Karpas-422 (cell line): ENCODE measurements around the gene RTN4RL1. TPM values are rescaled to one million over a fixed set of nuclear protein-coding genes. Genes with fewer than 3 reads are reported as not detected.

Source experiments
- DNase-seq: peaks from one replicate; pipeline ENCODE4 v3.0.0-alpha.2; 2015
- H2AFZ ChIP-seq: fragments of 200-600 bp; sonication (generic); 2 replicates; pipeline ENCODE4 v1.6.1; 2014; ENCODE audit warnings: antibody characterized with exemption, low read length, mixed read lengths
- H3K27ac ChIP-seq: fragments of 200-600 bp; sonication (generic); 2 replicates; pipeline ENCODE4 v1.5.1; 2014; ENCODE audit warnings: mild to moderate bottlenecking, low read length, moderate library complexity
- H3K27me3 ChIP-seq: fragments of 200-600 bp; sonication (generic); 2 replicates; pipeline ENCODE4 v1.6.1; 2014; ENCODE audit warnings: low read length, mixed read lengths
- H3K36me3 ChIP-seq: fragments of 200-600 bp; sonication (generic); 2 replicates; pipeline ENCODE4 v1.6.1; 2014; ENCODE audit warnings: low read length, mixed read lengths; ENCODE audit not compliant: insufficient read depth
- H3K4me1 ChIP-seq: fragments of 200-600 bp; sonication (generic); 2 replicates; pipeline ENCODE4 v1.6.1; 2014; ENCODE audit warnings: mild to moderate bottlenecking, low read length, mixed read lengths
- H3K4me2 ChIP-seq: fragments of 200-600 bp; sonication (generic); 2 replicates; pipeline ENCODE4 v1.6.1; 2014; ENCODE audit warnings: low read length, low read depth, mild to moderate bottlenecking; ENCODE audit not compliant: poor library complexity, severe bottlenecking
- H3K4me3 ChIP-seq: fragments of 200-600 bp; sonication (generic); 2 replicates; pipeline ENCODE4 v1.5.1; 2014; ENCODE audit warnings: mild to moderate bottlenecking, antibody characterized with exemption, low read length, mixed read lengths
- H3K79me2 ChIP-seq: fragments of 200-600 bp; sonication (generic); 2 replicates; pipeline ENCODE4 v1.6.1; 2014; ENCODE audit warnings: mild to moderate bottlenecking, low read length, mixed read lengths
- H3K9ac ChIP-seq: fragments of 200-600 bp; sonication (generic); 2 replicates; pipeline ENCODE4 v1.6.0; 2014; ENCODE audit warnings: low read length
- H3K9me2 ChIP-seq: fragments of 200-600 bp; sonication (generic), shearing (Covaris generic); replicated peaks from 2 replicates; pipeline ENCODE4 v1.6.0; 2014; ENCODE audit warnings: mild to moderate bottlenecking, low read length, moderate library complexity; ENCODE audit not compliant: insufficient read depth
- H3K9me3 ChIP-seq: fragments of 300-700, 200-600 bp; sonication (generic); 2 replicates; pipeline ENCODE4 v1.6.1; 2014; ENCODE audit warnings: low read length, mixed read lengths
- H4K20me1 ChIP-seq: fragments of 200-600 bp; sonication (generic); 2 replicates; pipeline ENCODE4 v1.6.1; 2014; ENCODE audit warnings: mild to moderate bottlenecking, antibody characterized with exemption, low read length, low read depth; ENCODE audit not compliant: insufficient read depth
- total RNA-seq: library from RNA; depleted of rRNA; stranded (reverse); fragments of >200 nt; shearing (Covaris generic); gene quantifications from 2 replicates; pipeline ENCODE4 v1.2.3, GENCODE V29; 2014; ENCODE audit warnings: low replicate concordance

Gene RTN4RL1
- total RNA-seq, 1 experiment from 2014 or later, result 0.30 TPM

- H3K4me3 ChIP-seq, result peak overlapping the region; percentile 95; the same call in 1 of the 2 replicates
- H3K9me3 ChIP-seq, result no peaks in the 10 kb centered on the region
- H3K27me3 ChIP-seq, result no peaks in the 10 kb centered on the region
- peaks cover 10% of the 10 kb centered on the region; the same call in 1 of the 2 replicates for H3K79me2 ChIP-seq
- peak overlapping the region; percentile 84 for H3K9ac ChIP-seq
- H2AFZ ChIP-seq, result no peak overlapping the region
- no peaks in the 10 kb centered on the region for H4K20me1 ChIP-seq
- peak overlapping the region; percentile 99 for H3K4me2 ChIP-seq
- no peaks in the 10 kb centered on the region for H3K9me2 ChIP-seq
- peaks cover 15% of the 10 kb centered on the region for H3K36me3 ChIP-seq
- no peak for DNase-seq
- peaks cover 28% of the 10 kb centered on the region for H3K4me1 ChIP-seq
- no peak overlapping the region for H3K27ac ChIP-seq
Observed at GRCh38 chr17:2042933-2043332, 17.8 kb upstream of the RTN4RL1 start.

GRCh38 chr17:2042390-2042847, 17.3 kb upstream of the RTN4RL1 start:
- no peaks in the 10 kb centered on the region for H3K27me3 ChIP-seq
- H3K79me2 ChIP-seq, result peaks cover 10% of the 10 kb centered on the region; the same call in 1 of the 2 replicates
- peak overlapping the region; percentile 67; the same call in 1 of the 2 replicates for H2AFZ ChIP-seq
- peaks cover 15% of the 10 kb centered on the region for H3K36me3 ChIP-seq
- no peak for DNase-seq
- H3K4me1 ChIP-seq, result peaks cover 33% of the 10 kb centered on the region
- H3K9me2 ChIP-seq, result no peaks in the 10 kb centered on the region
- H3K9ac ChIP-seq, result peak overlapping the region; percentile 84
- H3K27ac ChIP-seq, result peak overlapping the region; percentile 45
- no peaks in the 10 kb centered on the region for H3K9me3 ChIP-seq
- peak overlapping the region; percentile 95 for H3K4me3 ChIP-seq
- H4K20me1 ChIP-seq, result no peaks in the 10 kb centered on the region; the same call in 1 of the 2 replicates
- H3K4me2 ChIP-seq, result peak overlapping the region; percentile 99

- DNase-seq, result peak; percentile 99
- Histone ChIP-seq H3K9ac (peak within 1 kb of the TSS; percentile 84), H3K4me2 (peak within 1 kb of the TSS; percentile 99), H3K36me3 (peaks cover 17% of the 10 kb centered on the region), H3K79me2 (peaks cover 10% of the 10 kb centered on the region; the same call in 1 of the 2 replicates), H3K9me2 (no peaks in the 10 kb centered on the region), H4K20me1 (peaks cover 4% of the 10 kb centered on the region; the same call in 1 of the 2 replicates), H2AFZ (peak within 1 kb of the TSS; percentile 67; the same call in 1 of the 2 replicates), H3K9me3 (no peaks in the 10 kb centered on the region), H3K4me3 (peak within 1 kb of the TSS; percentile 95), H3K27ac (peak within 1 kb of the TSS; percentile 45), H3K27me3 (no peaks in the 10 kb centered on the region), H3K4me1 (peaks cover 34% of the 10 kb centered on the region)
Observed at GRCh38 chr17:2041561-2042389, 16.6 kb upstream of the RTN4RL1 start, which contains the start of gene OVCA2. OVCA2 (plus strand) TSS chr17:2042022; CDS start chr17:2042048, 26 bp downstream.

- Histone ChIP-seq H3K27me3 (no peaks in the 10 kb centered on the region), H3K9ac (peak overlapping the region; percentile 84), H3K4me3 (peak overlapping the region; percentile 95), H3K4me1 (peaks cover 39% of the 10 kb centered on the region), H2AFZ (no peak overlapping the region), H3K79me2 (peaks cover 10% of the 10 kb centered on the region; the same call in 1 of the 2 replicates), H3K9me2 (no peaks in the 10 kb centered on the region), H3K4me2 (peak overlapping the region; percentile 99), H4K20me1 (peaks cover 10% of the 10 kb centered on the region; the same call in 1 of the 2 replicates), H3K36me3 (peaks cover 24% of the 10 kb centered on the region), H3K9me3 (no peaks in the 10 kb centered on the region), H3K27ac (no peak overlapping the region)
- no peak for DNase-seq
Observed at GRCh38 chr17:2040942-2041560, 15.9 kb upstream of the RTN4RL1 start.

- Histone ChIP-seq H3K79me2 (peaks cover 10% of the 10 kb centered on the region; the same call in 1 of the 2 replicates), H3K9ac (no peak overlapping the region), H3K9me3 (no peaks in the 10 kb centered on the region), H3K27me3 (no peaks in the 10 kb centered on the region), H3K27ac (no peak overlapping the region), H2AFZ (no peak overlapping the region), H3K4me3 (no peak overlapping the region), H3K4me2 (no peak overlapping the region), H4K20me1 (peaks cover 17% of the 10 kb centered on the region; the same call in 1 of the 2 replicates), H3K4me1 (peaks cover 46% of the 10 kb centered on the region), H3K36me3 (peaks cover 28% of the 10 kb centered on the region), H3K9me2 (no peaks in the 10 kb centered on the region)
- DNase-seq, result no peak
Observed at GRCh38 chr17:2040219-2040827, 15.2 kb upstream of the RTN4RL1 start.

DNA sequence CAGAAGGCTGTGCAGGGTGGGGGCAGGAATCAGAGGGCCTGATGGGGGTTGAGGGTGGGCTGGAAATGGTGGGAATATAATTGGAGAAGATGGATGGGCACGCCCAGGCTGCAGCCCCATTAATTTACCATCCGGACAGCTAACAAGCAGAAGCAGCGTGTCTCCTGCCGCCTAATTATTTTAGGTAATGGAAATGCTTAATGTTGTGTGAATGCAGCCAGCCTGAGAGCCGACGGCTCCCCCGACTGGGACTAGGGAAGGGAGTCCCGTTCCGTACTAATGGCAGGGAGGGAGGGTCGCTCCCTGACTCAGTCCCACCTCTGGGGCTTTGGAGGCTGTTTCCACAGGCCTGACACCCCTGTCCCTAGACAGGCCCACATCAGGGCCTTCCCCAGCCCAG, 12.0 kb upstream of the RTN4RL1 start:
- Histone ChIP-seq H3K4me1 (peaks cover 63% of the 10 kb centered on the region), H3K9me3 (no peaks in the 10 kb centered on the region), H2AFZ (no peak overlapping the region), H3K27me3 (no peaks in the 10 kb centered on the region), H3K4me3 (no peak overlapping the region), H3K36me3 (peaks cover 17% of the 10 kb centered on the region), H3K9ac (no peak overlapping the region), H3K9me2 (no peaks in the 10 kb centered on the region), H3K79me2 (peaks cover 3% of the 10 kb centered on the region), H3K27ac (no peak overlapping the region), H4K20me1 (peaks cover 28% of the 10 kb centered on the region), H3K4me2 (no peak overlapping the region)
- no peak for DNase-seq

- Histone ChIP-seq H3K9me2 (no peaks in the 10 kb centered on the region), H3K27me3 (no peaks in the 10 kb centered on the region), H3K4me3 (no peak overlapping the region), H3K4me2 (peak overlapping the region; percentile 69), H3K4me1 (peaks cover 68% of the 10 kb centered on the region), H3K9me3 (no peaks in the 10 kb centered on the region), H3K9ac (no peak overlapping the region), H3K36me3 (peaks cover 17% of the 10 kb centered on the region), H2AFZ (no peak overlapping the region), H3K27ac (no peak overlapping the region), H3K79me2 (peaks cover 14% of the 10 kb centered on the region), H4K20me1 (peaks cover 28% of the 10 kb centered on the region)
- peak; percentile 41 for DNase-seq
Observed at GRCh38 chr17:2035541-2036488, 10.7 kb upstream of the RTN4RL1 start.
